ENCODE results near the gene FRMD4B.

DNA sequence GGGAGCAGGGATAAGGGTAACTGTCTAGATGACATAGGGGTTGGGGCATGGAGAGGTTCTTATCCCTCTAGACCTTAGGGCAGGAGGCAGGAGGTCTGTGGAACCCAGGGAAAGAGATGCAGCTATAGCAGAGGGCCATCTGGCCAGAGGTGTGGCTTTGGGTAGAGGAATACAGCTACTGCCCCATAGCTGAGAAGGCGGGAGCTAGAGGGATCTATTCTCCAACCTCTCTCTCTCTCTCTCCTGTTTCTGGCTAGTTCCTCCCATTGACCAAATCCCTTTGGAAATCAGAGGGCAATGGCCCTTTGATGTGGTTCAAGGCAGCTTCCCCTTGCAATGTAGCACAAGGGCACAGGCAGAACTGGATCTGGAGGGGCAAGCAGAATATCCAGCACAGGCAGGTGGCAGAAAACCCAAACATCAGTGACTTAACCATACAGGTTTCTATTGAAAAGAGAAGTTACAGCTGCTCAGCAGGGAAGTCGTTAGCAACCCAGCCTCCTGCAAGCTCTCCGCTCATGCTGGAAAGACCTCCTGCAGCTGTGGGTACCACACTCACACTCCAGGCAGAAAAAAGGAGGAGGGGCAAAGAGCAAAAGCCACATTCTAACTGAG lies 241.2 kb downstream of the FRMD4B start:
- TF ChIP-seq GATA2 (IDR thresholded peaks at IDR 0.05; ENCODE audit: low read depth, low read length) = no peak
- no peak for TF ChIP-seq GATA3 (IDR thresholded peaks at IDR 0.05; ENCODE audit: low read depth, low read length)
